ENCODE data around the gene UCHL5. TPM values are rescaled to one million over a fixed set of nuclear protein-coding genes. Genes with fewer than 3 reads are reported as not detected.
"Not testable (repeated sequence)": the region's sequence is repeated elsewhere in the genome, so short reads cannot be mapped to it uniquely, and the experiment has no call there.

Gene UCHL5
- total and polyA plus RNA-seq, 8 donors = 9.8 to 26.8 (median 17.4) TPM

DNA sequence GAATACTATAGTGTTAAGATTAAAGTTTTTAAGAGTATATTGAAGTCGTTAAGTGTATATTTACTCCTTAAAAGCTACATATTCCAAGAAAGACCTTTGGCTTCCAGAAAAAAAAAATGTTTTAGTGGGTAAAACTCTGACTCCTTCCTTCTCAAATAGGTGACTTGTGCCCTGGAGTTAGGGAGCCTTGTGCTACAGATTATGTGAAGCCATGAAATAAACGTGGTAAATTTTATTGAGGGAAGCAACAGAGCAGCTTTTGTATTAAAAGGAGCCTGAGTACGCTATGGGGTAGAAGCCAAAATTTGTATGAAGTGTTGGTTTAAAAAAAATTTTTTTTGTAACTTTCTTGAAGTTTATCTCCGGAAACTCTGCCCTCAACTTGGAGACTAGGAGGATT is 1.2 kb upstream of the UCHL5 start:
- Histone ChIP-seq H3K4me3 (peak overlapping the region; percentile 67 to 83 (median 74)), H3K27me3 (no peaks in the 10 kb centered on the region), H3K4me1 (peaks cover 8 to 30% (median 26%) of the 10 kb centered on the region in 3 donors), H3K36me3 (no peaks in the 10 kb centered on the region), H3K27ac (peak overlapping the region; percentile 90 to 97 (median 92)), H3K9me3 (no peaks in the 10 kb centered on the region)
- intact Hi-C loops (cut with DNase I) = no loop called here
- TF ChIP-seq, protein P1, sequence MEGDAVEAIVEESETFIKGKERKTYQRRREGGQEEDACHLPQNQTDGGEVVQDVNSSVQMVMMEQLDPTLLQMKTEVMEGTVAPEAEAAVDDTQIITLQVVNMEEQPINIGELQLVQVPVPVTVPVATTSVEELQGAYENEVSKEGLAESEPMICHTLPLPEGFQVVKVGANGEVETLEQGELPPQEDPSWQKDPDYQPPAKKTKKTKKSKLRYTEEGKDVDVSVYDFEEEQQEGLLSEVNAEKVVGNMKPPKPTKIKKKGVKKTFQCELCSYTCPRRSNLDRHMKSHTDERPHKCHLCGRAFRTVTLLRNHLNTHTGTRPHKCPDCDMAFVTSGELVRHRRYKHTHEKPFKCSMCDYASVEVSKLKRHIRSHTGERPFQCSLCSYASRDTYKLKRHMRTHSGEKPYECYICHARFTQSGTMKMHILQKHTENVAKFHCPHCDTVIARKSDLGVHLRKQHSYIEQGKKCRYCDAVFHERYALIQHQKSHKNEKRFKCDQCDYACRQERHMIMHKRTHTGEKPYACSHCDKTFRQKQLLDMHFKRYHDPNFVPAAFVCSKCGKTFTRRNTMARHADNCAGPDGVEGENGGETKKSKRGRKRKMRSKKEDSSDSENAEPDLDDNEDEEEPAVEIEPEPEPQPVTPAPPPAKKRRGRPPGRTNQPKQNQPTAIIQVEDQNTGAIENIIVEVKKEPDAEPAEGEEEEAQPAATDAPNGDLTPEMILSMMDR (IDR thresholded peaks at IDR 0.05) = no peak
- ATAC-seq (no peak), FAIRE-seq (no peak), DNase-seq (no peak)
- 5 to 6% methylated on average over 4 of the region's 4 CpGs for WGBS, 2 donors

DNA sequence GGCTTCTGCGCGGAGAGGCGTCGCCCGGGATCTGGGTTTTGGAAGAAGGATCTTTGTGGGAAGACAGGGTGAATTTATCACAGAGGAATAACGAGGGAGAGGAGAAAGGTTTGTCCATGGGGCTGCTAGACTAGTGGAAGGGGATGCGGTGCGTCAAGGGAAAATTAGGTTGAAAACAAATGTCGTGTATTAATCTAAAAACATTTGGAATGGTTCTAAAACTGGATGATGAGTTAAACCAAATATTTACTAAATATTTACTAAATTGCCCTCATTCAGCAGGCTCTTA is 899 bp upstream of the UCHL5 start:
- peak overlapping the region; percentile 90 to 97 (median 92) for H3K27ac ChIP-seq
- peaks cover 8 to 30% (median 30%) of the 10 kb centered on the region in 3 donors for H3K4me1 ChIP-seq
- peak overlapping the region; percentile 67 to 83 (median 74) for H3K4me3 ChIP-seq
- H3K9me3 ChIP-seq = no peaks in the 10 kb centered on the region
- H3K27me3 ChIP-seq = no peaks in the 10 kb centered on the region
- WGBS, 2 donors = 1% methylated on average over 9 of the region's 9 CpGs
- TF ChIP-seq, protein P1 (IDR thresholded peaks at IDR 0.05) = no peak
- no peaks in the 10 kb centered on the region for H3K36me3 ChIP-seq
- FAIRE-seq = no peak
- ATAC-seq = no peak
- intact Hi-C loops (cut with DNase I) = no loop called here
- DNase-seq = no peak

DNA sequence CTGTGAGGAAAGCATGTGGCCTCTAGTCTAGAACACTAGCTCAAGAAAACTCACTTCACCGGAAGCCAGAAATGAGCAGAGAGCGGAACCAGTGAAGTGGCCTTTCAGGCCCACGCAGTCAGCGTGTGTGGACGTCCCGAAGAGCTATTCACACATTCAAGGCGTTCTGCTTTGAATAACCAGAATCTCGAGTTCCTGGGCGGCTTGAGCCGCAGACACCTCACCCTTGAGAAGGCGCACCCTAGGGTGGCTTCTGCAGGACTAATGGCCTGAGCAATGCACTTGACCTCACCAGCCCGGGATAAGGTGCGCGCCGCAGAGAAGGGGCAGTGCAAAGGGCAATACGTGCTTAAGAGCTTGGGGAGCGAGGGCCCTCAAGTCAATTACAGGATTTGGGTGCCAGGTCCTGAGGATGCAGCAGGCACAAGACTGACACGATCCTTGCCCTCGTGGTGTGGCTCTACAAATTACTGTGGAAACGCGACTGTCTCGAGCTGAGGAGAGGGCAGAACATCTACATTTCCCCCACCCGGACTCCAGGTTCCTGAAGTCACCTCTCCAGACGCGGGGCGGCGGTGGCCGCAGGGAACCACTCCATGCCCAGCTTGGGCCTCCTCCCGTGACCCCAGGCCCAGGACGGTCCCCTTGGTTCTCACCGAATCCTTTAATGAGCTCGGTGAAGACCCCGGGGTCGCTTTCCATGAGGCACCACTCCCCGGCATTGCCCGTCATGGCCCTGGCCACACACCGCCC is 455 bp downstream of the UCHL5 start:
- Histone ChIP-seq H3K9me3 (no peaks in the 10 kb centered on the region), H3K4me1 (peaks cover 13 to 32% (median 30%) of the 10 kb centered on the region in 3 donors), H3K27ac (peak overlapping the region; percentile 90 to 97 (median 92)), H3K27me3 (no peaks in the 10 kb centered on the region), H3K4me3 (peak overlapping the region; percentile 67 to 83 (median 74)), H3K36me3 (no peaks in the 10 kb centered on the region)
- intact Hi-C loops (cut with DNase I) = loop anchor here in 1 of 3 donors (5.0 kb wide), 1 partner anchor 44 kb away; no protein-coding TSS in a partner anchor
- DNase-seq (peak; percentile 14 to 70 (median 47)), FAIRE-seq (no peak), ATAC-seq (peak; percentile 23 to 47 (median 33))
- TF ChIP-seq, protein P1 (IDR thresholded peaks at IDR 0.05) = no peak
- WGBS, 2 donors = 0 to 1% methylated on average over 36 to 37 of the region's 37 CpGs

DNA sequence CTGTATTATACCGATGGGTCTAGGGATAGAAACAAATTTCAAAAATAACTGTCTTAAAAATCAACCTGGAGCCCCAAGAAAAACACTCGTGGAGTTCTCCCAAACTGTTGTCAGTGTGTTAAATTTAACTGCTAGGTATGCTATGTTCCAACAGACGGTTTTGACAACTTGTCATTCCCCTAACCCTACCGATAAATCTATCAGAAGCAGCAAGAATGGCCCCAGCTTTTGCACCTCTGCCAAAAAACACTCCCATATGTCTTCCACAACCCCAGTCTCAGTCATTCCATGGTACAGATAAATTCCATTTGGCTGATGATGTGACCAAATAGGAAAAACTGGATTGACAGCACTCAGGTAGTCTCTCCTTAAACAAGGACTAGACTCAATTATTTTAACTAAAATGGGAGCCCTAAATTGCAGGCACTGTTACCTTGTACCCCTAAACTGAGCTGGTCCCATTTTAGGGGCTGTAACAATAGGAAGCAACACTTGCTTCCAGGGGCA is 4.9 kb downstream of the UCHL5 start:
- FAIRE-seq = no peak

DNA sequence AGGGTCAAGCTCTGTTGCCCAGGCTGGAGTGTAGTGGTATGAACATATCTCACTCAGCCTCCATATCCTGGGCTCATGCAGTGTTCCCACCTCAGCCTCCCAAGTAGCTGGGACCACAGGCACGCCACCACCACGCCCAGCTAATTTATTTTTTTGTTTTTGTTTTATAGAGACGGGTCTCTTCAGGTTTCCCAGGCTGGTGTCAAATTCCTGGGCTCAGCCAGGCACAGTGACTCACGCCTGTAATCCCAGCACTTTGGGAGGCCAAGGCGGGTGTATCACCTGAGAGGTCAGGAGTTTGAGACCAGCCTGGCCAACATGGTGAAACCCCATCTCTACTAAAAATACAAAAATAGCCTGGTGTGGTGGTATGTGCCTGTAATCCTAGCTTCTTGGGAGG is 10.2 kb downstream of the UCHL5 start:
- FAIRE-seq; ATAC-seq; H3K4me3 ChIP-seq; H3K27ac ChIP-seq; H3K9me3 ChIP-seq; DNase-seq; intact Hi-C loops (cut with DNase I); H3K4me1 ChIP-seq; H3K27me3 ChIP-seq: not testable (repeated sequence)
- WGBS, 2 donors = 95 to 97% methylated on average over 5 of the region's 5 CpGs
- peaks cover 0 to 25% (median 4%) of the 10 kb centered on the region in 3 donors for H3K36me3 ChIP-seq

More for the DNA sequence above, 4.9 kb downstream of the UCHL5 start:
- peaks cover 0 to 14% (median 0%) of the 10 kb centered on the region in 3 donors for H3K36me3 ChIP-seq
- H3K9me3 ChIP-seq = no peaks in the 10 kb centered on the region
- H3K4me3 ChIP-seq = no peak overlapping the region
- ATAC-seq = no peak
- 54 to 60% methylated on average over 4 of the region's 4 CpGs for WGBS, 2 donors
- TF ChIP-seq, protein P1 (IDR thresholded peaks at IDR 0.05) = no peak
- DNase-seq = no peak
- H3K27me3 ChIP-seq = no peaks in the 10 kb centered on the region
- no peak overlapping the region for H3K27ac ChIP-seq
- intact Hi-C loops (cut with DNase I) = no loop called here
- H3K4me1 ChIP-seq = peaks cover 5 to 28% (median 13%) of the 10 kb centered on the region in 3 donors
